Fibroblast of mammary gland (primary cell): ENCODE results near the gene OSBPL1A.

Experiments used
- DNase-seq: peaks from one replicate; pipeline ENCODE4 v3.0.0-alpha.2; 2010; ENCODE audit warnings: low read depth
- H3K4me3 ChIP-seq: 2 replicates; pipeline ENCODE4 v1.5.1; 2011; ENCODE audit warnings: low read depth, mild to moderate bottlenecking, low read length, moderate library complexity; ENCODE audit not compliant: control insufficient read depth
- TF ChIP-seq, protein P1 (sequence below): conservative IDR thresholded peaks from 2 replicates; pipeline ENCODE4 v1.5.1; 2011; ENCODE audit warnings: low read depth, low read length, inconsistent platforms; ENCODE audit not compliant: control insufficient read depth, insufficient read depth

Gene OSBPL1A

DNA sequence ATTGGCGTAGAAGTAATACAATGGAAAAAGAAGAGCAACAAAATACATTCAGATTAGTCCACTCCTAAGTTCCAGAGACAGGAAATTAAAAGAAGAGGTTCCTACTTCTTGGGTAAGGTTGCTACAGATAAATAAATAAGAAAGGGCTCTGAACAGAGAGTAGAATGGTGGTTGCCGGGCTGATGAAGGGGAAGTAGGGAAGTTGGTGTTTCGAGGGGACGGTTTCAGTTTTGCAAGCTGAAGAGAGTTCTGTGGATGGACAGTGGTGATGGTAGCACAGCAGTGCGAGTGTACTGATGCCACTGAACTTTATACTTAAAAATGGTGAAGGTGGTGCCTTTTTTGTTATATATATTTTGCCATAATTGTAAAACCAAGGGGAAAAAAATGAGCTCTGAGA, 210.6 kb downstream of the OSBPL1A start:
- no peak overlapping the region for H3K4me3 ChIP-seq
- TF ChIP-seq, protein P1, sequence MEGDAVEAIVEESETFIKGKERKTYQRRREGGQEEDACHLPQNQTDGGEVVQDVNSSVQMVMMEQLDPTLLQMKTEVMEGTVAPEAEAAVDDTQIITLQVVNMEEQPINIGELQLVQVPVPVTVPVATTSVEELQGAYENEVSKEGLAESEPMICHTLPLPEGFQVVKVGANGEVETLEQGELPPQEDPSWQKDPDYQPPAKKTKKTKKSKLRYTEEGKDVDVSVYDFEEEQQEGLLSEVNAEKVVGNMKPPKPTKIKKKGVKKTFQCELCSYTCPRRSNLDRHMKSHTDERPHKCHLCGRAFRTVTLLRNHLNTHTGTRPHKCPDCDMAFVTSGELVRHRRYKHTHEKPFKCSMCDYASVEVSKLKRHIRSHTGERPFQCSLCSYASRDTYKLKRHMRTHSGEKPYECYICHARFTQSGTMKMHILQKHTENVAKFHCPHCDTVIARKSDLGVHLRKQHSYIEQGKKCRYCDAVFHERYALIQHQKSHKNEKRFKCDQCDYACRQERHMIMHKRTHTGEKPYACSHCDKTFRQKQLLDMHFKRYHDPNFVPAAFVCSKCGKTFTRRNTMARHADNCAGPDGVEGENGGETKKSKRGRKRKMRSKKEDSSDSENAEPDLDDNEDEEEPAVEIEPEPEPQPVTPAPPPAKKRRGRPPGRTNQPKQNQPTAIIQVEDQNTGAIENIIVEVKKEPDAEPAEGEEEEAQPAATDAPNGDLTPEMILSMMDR = no peak
- DNase-seq = no peak

DNA sequence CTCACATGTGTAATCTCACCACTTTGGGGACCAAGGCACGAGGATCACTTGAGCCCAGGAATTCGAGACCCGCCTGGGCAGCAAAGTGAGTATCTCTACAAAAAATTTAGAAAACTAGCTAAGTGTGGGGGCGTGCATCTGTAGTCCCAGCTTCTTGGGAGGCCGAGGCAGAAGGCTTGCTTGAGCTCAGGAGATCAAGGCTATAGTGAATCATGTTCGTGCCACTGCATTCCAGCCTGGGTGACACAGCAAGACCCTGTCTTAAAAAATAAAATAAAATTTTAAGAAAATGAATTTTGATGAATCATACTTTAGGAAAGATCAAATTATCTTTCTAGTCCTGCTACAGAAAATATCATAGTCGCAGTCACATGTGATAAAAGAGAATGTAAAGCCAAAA, 211.8 kb downstream of the OSBPL1A start:
- TF ChIP-seq, protein P1 = no peak
- DNase-seq = peak; percentile 17

DNA sequence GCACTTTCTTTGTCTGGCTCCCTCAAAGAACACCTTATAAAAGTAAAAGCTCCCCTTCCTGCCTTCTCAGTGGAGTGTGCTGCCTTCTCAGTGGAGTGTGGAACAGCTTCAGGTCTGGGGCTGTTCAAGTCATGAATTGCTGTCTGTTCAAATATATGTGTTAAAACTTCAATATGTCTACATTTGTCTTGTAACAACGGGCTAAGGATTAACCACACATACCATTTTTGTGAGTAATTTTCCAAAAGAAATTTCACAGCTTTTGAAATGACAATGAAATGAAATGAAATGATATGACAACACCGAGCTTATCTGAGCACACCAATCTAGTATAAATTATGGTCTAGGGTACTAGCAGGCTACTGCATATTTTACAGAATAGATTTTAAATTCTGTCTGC, 215.8 kb downstream of the OSBPL1A start:
- DNase-seq = no peak
- TF ChIP-seq, protein P1 = no peak

More for the DNA sequence above, 211.8 kb downstream of the OSBPL1A start:
- H3K4me3 ChIP-seq = no peak overlapping the region

DNA sequence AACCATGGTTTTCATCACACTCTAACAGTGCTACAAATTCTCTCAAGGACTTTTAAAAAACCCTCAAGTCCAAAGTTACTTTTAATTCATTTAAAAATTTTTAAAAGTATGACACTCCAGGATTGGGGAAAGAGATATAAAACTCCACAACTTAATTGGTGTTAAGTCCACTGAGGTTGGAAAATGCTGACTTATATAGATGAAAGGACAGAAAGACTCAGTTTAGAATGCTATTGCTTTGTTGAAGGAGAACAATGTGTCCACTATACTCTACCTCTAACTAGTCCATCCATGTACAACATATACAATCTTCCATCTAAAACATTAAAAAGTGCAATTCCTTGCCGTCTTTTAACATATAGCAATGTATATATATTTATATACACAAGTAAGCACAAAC, 217.6 kb downstream of the OSBPL1A start:
- TF ChIP-seq, protein P1 = no peak
- no peak for DNase-seq
- H3K4me3 ChIP-seq = no peak overlapping the region

More for the DNA sequence above, 215.8 kb downstream of the OSBPL1A start:
- no peak overlapping the region for H3K4me3 ChIP-seq

DNA sequence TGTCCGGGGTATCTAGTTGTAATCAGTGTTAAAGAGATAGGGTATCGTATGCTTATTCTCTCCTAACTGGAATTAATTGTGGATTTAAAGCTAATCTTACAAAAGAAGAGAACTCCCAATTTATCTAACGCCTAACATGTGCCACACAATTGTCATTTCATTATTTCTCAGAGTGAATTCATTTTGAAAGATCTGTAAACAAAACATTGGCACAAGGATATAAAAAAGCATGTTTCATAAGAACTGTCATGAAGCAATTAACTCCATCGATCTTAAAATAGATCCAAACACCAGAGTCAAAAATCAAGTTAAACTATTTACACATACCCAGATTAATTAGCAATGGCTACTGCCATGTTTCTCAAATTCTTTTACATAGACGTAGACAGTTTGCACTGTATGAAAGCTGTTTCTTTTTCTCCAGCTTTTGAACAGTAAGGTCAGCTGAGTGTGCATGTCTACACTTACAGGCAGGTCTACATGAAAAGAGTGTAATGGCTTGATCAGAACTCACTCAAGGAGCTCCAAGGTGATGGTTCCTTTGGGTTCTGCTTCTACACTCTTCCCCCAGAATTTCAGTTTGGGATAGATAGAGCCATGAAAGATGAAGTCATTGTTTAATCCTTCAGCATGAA, 220.0 kb downstream of the OSBPL1A start:
- TF ChIP-seq, protein P1 = no peak
- no peak for DNase-seq
- no peak overlapping the region for H3K4me3 ChIP-seq

DNA sequence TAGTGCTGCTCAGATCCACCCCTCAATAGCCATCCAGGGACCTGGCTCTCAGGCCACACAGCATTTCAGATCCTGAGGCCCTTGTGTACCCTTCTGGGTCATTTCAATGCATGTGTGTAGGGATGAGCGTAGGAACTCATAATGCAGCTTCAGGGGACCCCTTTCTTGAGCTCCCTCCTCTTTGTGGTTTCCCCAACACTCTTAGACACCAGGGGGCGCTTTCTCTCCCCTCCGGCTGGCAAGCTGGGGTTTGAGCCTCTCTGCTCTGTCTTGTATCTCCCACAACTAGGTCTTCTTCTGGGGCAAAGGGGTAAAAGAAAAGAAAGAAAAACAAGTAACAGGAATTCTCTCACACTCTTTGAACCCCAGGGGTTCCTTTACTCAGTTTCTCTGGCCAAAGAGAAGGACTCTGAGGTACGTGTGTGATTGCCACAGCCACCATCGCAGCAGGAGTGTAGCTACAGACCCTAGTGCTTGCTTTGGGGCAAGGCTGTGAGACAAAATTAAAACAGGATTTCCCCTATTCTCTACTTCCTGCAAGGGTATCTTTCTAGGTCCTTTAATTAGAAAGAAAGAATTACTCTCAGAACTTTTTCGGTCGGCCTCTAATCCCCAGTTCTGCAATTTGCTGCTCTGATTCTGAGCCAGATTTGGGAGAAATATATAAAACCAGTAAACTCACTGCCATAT, 220.8 kb downstream of the OSBPL1A start:
- DNase-seq = peak; percentile 60
- H3K4me3 ChIP-seq = no peak overlapping the region
- TF ChIP-seq, protein P1 = peak; percentile 83
